MM.1S (cell line): ENCODE data around the gene MRPS2.
"Not testable (repeated sequence)": the region's sequence is repeated elsewhere in the genome, so short reads cannot be mapped to it uniquely, and the experiment has no call there.

ENCODE experiments used
- DNase-seq: peaks from one replicate; pipeline ENCODE4 v3.0.0-alpha.2; 2015
- H2AFZ ChIP-seq: fragments of 300-600 bp; sonication (generic); 2 replicates; pipeline ENCODE4 v1.6.0; 2016; ENCODE audit warnings: antibody characterized with exemption, low read length
- H3F3A ChIP-seq: fragments of 300-600 bp; sonication (generic); 2 replicates; pipeline ENCODE4 v1.6.1; 2016; ENCODE audit warnings: mild to moderate bottlenecking, antibody characterized with exemption, low read length, moderate library complexity, mixed read lengths; ENCODE audit not compliant: insufficient read depth
- H3K27ac ChIP-seq: fragments of 300-600 bp; sonication (generic); 2 replicates; pipeline ENCODE4 v1.5.1; 2016; ENCODE audit warnings: mild to moderate bottlenecking, low read length
- H3K27me3 ChIP-seq: fragments of 300-600 bp; sonication (generic); replicated peaks from 2 replicates; pipeline ENCODE4 v1.6.0; 2016; ENCODE audit warnings: low read length; ENCODE audit not compliant: insufficient read depth
- H3K36me3 ChIP-seq: fragments of 300-600 bp; sonication (generic); replicated peaks from 2 replicates; pipeline ENCODE4 v1.6.1; 2016; ENCODE audit warnings: mild to moderate bottlenecking, low read length, mixed read lengths; ENCODE audit not compliant: insufficient read depth
- H3K4me1 ChIP-seq: fragments of 300-600 bp; sonication (generic); 2 replicates; pipeline ENCODE4 v1.6.1; 2016; ENCODE audit warnings: low read length, mixed read lengths
- H3K4me2 ChIP-seq: fragments of 300-600 bp; sonication (generic); 2 replicates; pipeline ENCODE4 v1.6.0; 2016; ENCODE audit warnings: low read depth, low read length
- H3K4me3 ChIP-seq: fragments of 300-600 bp; sonication (generic); 2 replicates; pipeline ENCODE4 v1.5.1; 2016; ENCODE audit warnings: low read length, mixed read lengths
- H3K79me2 ChIP-seq: fragments of 300-600 bp; sonication (generic); 2 replicates; pipeline ENCODE4 v1.6.1; 2016; ENCODE audit warnings: mixed run types, low read length, mixed read lengths
- H3K9ac ChIP-seq: fragments of 300-600 bp; sonication (generic); 2 replicates; pipeline ENCODE4 v1.6.1; 2016; ENCODE audit warnings: low read length, mixed read lengths
- H3K9me2 ChIP-seq: fragments of 300-600 bp; sonication (generic); replicated peaks from 2 replicates; pipeline ENCODE4 v1.6.1; 2016; ENCODE audit warnings: mild to moderate bottlenecking, low read length, mixed read lengths; ENCODE audit not compliant: insufficient read depth
- H3K9me3 ChIP-seq: fragments of 300-600 bp; sonication (generic); replicated peaks from 2 replicates; pipeline ENCODE4 v1.6.1; 2016; ENCODE audit warnings: mild to moderate bottlenecking, low read length, mixed read lengths; ENCODE audit not compliant: insufficient read depth
- H4K20me1 ChIP-seq: fragments of 300-600 bp; sonication (generic); 2 replicates; pipeline ENCODE4 v1.6.1; 2016; ENCODE audit warnings: mild to moderate bottlenecking, low read length, moderate library complexity, mixed read lengths; ENCODE audit not compliant: insufficient read depth
- EZH2 ChIP-seq: fragments of 300-600 bp; sonication (generic); optimal IDR thresholded peaks from 2 replicates; pipeline ENCODE3; 2017; ENCODE audit warnings: low read depth, mild to moderate bottlenecking, antibody characterized with exemption, low read length, mixed read lengths
- EZH2phosphoT487 ChIP-seq: fragments of 300-600 bp; sonication (generic); IDR thresholded peaks from 2 replicates; pipeline ENCODE4 v1.6.1; 2018; ENCODE audit warnings: antibody characterized with exemption, low read length
- TF ChIP-seq, protein P1 (sequence below): fragments of 300-600 bp; sonication (generic); IDR thresholded peaks from 2 replicates; pipeline ENCODE4 v1.5.1; 2016; ENCODE audit warnings: antibody characterized with exemption, low read length, mixed read lengths

The MRPS2 gene

DNA sequence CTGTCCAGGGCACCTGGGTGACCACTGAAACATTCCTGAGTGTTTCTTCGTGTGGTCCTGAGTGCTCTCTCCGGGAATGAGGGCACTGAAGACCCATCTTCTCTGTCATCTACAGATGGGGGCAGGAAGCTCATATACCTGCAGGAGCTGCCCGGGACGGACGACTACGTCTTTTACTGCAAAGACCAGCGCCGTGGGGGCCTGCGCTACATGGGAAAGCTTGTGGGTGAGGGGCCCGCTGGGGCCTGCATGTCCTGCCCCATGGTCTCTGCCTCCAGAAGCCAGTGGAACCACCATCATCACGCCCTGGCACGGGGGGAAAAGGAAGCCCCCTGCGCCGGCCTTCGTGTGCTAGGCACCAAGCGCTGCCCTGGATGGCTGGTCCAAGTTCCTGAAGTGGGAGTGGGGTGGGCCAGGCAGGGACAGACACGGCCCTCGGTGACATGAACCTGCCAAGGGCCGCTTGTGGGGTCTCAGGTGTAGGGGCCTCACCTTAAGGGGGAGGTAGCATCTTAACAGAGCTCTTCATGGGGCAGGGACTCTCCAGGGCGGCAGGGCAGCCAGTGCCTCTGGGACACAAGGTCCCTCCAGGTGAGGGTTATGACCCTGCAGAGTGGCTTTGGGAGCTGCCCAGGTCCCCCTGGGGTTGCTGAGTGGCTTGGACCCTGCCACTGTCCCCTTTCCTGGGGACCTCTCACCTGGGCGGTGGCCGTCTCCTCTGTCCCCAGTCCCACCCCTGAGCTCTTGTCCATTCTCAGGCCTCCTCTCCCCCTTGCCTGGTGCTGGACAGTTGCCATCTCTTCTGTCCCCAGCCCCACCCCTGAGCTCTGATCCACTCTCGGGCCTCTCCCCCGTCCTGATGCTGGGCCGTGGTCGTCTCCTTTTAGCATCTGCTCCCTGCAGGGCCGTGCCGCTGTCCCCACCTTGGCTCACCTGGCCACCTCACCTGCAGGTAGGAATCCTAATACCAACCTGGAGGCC, 47.6 kb downstream of the MRPS2 start:
- H4K20me1 ChIP-seq, result no peaks in the 10 kb centered on the region
- H3K9me3 ChIP-seq, result no peaks in the 10 kb centered on the region
- no peaks in the 10 kb centered on the region for H3K36me3 ChIP-seq
- no peak overlapping the region for H3K9ac ChIP-seq
- no peaks in the 10 kb centered on the region for H3K4me1 ChIP-seq
- DNase-seq, result no peak
- H3K27ac ChIP-seq, result no peak overlapping the region
- no peak overlapping the region for H2AFZ ChIP-seq
- no peak overlapping the region for H3K4me2 ChIP-seq
- TF ChIP-seq EZH2phosphoT487 (no peak), EZH2 (no peak)
- TF ChIP-seq, protein P1, sequence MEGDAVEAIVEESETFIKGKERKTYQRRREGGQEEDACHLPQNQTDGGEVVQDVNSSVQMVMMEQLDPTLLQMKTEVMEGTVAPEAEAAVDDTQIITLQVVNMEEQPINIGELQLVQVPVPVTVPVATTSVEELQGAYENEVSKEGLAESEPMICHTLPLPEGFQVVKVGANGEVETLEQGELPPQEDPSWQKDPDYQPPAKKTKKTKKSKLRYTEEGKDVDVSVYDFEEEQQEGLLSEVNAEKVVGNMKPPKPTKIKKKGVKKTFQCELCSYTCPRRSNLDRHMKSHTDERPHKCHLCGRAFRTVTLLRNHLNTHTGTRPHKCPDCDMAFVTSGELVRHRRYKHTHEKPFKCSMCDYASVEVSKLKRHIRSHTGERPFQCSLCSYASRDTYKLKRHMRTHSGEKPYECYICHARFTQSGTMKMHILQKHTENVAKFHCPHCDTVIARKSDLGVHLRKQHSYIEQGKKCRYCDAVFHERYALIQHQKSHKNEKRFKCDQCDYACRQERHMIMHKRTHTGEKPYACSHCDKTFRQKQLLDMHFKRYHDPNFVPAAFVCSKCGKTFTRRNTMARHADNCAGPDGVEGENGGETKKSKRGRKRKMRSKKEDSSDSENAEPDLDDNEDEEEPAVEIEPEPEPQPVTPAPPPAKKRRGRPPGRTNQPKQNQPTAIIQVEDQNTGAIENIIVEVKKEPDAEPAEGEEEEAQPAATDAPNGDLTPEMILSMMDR, result no peak
- no peak overlapping the region for H3K4me3 ChIP-seq
- peaks cover 27% of the 10 kb centered on the region for H3K27me3 ChIP-seq
- no peaks in the 10 kb centered on the region for H3K9me2 ChIP-seq
- H3F3A ChIP-seq, result no peaks in the 10 kb centered on the region
- no peaks in the 10 kb centered on the region for H3K79me2 ChIP-seq

- H3F3A ChIP-seq, H3K36me3 ChIP-seq, H3K27ac ChIP-seq, H3K79me2 ChIP-seq, H3K9me3 ChIP-seq, H3K9ac ChIP-seq, H2AFZ ChIP-seq, H4K20me1 ChIP-seq, H3K4me3 ChIP-seq, H3K9me2 ChIP-seq, H3K4me2 ChIP-seq, H3K4me1 ChIP-seq, DNase-seq: not testable (repeated sequence)
- H3K27me3 ChIP-seq, result peaks cover 25% of the 10 kb centered on the region
Observed at GRCh38 chr9:135549478-135550343, 49.2 kb downstream of the MRPS2 start.

DNA sequence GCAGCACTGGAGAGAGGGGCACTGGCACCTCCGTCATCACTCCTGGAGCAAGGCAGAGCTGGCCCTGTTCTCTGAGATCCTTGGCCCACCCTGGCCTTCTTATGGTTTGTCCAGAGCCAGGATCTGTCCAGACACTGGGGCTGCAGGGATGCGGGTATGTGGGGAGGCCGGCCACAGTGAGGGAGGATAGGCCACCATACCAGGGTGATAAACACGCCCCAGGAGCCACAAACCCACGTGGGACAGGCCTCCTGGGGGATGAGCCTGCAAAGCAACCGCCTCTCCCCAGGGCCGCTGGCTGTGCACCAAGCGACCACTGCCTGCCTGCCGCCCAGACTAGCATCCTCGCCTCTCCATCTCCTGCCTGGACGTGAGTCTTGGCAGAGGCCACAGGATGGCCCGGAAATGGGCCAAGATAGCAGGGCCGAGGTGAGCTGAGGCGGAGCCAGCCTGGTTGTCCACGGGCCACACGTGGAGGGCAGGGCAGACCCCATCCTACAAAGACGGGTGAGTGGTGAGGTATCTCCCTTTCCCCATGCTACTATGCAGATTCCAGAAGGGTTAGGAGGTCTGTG, 49.9 kb downstream of the MRPS2 start:
- Histone ChIP-seq H3K36me3 (no peaks in the 10 kb centered on the region), H4K20me1 (no peaks in the 10 kb centered on the region), H3F3A (no peaks in the 10 kb centered on the region), H2AFZ (no peak overlapping the region), H3K27ac (no peak overlapping the region), H3K9me2 (no peaks in the 10 kb centered on the region), H3K27me3 (peaks cover 25% of the 10 kb centered on the region), H3K4me1 (no peaks in the 10 kb centered on the region), H3K79me2 (no peaks in the 10 kb centered on the region), H3K4me3 (no peak overlapping the region), H3K9ac (no peak overlapping the region), H3K4me2 (no peak overlapping the region), H3K9me3 (no peaks in the 10 kb centered on the region)
- DNase-seq, result no peak
- TF ChIP-seq EZH2 (no peak), EZH2phosphoT487 (no peak)
- TF ChIP-seq, protein P1, result no peak
